NB4 (cell line): ENCODE data around the gene IL22RA2.
A peak's percentile ranks its signal among the peaks of the same experiment; 100 is the strongest.

Source experiments
- DNase-seq: peaks from one replicate; pipeline ENCODE4 v3.0.0; 2010; ENCODE audit warnings: low read depth
- H3K4me3 ChIP-seq: one replicate; pipeline ENCODE4 v1.5.1; 2011; ENCODE audit warnings: mild to moderate bottlenecking, low read depth, low read length, moderate library complexity
- MYC ChIP-seq: IDR thresholded peaks from 2 replicates; pipeline ENCODE4 v1.6.1; 2011; ENCODE audit warnings: low read depth, low read length
- POLR2A ChIP-seq: IDR thresholded peaks from 2 replicates; pipeline ENCODE4 v1.6.1; 2011; ENCODE audit warnings: mild to moderate bottlenecking; ENCODE audit not compliant: insufficient read length; ENCODE audit errors: extremely low read depth
- TF ChIP-seq, protein P1 (sequence below): IDR thresholded peaks from 2 replicates; pipeline ENCODE4 v1.6.1; 2011; ENCODE audit warnings: low read depth, low read length
- TF ChIP-seq, protein P2 (sequence below): IDR thresholded peaks from one replicate; pipeline ENCODE4 v1.5.1; 2012; ENCODE audit warnings: low read depth, low read length

IL22RA2 gene

DNA sequence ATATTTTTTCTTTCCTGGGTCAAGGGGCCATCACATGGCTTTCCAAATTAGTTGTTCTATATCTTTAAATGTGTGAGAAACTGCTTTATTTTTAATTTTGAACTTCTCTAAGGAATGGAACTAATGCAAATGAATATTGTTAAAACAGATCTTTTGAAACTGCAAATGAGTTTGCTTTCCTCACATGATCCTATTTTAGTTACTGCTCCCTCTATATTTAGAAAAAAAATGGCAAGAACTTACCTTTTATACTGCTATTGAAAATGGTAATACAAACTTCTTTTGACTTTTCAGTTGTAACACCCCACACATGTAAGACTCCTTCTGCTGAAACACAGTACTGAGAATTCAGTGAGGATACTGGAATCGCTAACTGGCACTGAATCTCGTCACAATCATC, 29.8 kb upstream of the IL22RA2 start:
- TF ChIP-seq, protein P1, sequence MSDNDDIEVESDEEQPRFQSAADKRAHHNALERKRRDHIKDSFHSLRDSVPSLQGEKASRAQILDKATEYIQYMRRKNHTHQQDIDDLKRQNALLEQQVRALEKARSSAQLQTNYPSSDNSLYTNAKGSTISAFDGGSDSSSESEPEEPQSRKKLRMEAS, result no peak
- TF ChIP-seq POLR2A (no peak), MYC (no peak)
- TF ChIP-seq, protein P2, sequence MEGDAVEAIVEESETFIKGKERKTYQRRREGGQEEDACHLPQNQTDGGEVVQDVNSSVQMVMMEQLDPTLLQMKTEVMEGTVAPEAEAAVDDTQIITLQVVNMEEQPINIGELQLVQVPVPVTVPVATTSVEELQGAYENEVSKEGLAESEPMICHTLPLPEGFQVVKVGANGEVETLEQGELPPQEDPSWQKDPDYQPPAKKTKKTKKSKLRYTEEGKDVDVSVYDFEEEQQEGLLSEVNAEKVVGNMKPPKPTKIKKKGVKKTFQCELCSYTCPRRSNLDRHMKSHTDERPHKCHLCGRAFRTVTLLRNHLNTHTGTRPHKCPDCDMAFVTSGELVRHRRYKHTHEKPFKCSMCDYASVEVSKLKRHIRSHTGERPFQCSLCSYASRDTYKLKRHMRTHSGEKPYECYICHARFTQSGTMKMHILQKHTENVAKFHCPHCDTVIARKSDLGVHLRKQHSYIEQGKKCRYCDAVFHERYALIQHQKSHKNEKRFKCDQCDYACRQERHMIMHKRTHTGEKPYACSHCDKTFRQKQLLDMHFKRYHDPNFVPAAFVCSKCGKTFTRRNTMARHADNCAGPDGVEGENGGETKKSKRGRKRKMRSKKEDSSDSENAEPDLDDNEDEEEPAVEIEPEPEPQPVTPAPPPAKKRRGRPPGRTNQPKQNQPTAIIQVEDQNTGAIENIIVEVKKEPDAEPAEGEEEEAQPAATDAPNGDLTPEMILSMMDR, result no peak
- DNase-seq, result no peak
- H3K4me3 ChIP-seq, result no peak overlapping the region

DNA sequence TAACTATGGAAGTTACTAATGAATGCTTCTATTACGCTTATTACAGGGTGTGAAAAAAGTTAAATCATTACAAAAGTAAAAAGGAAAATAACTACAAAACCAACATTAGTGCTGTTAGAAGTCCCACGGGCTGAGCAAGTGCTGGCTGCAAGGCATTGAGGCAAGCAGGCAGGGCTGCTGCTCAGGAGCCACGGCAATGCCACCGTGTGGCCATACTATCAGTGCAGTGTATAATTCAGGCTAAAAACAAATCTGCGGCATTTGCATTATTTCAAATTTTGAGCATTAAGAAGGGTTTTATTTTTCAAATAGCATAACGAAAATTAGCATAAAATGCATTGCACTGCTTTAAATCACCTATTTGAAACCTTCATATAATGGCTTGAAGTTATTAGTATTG, 28.6 kb upstream of the IL22RA2 start:
- TF ChIP-seq POLR2A (no peak), MYC (no peak)
- TF ChIP-seq, protein P2, result peak; percentile 6
- TF ChIP-seq, protein P1, result no peak
- no peak for DNase-seq
- H3K4me3 ChIP-seq, result no peak overlapping the region

DNA sequence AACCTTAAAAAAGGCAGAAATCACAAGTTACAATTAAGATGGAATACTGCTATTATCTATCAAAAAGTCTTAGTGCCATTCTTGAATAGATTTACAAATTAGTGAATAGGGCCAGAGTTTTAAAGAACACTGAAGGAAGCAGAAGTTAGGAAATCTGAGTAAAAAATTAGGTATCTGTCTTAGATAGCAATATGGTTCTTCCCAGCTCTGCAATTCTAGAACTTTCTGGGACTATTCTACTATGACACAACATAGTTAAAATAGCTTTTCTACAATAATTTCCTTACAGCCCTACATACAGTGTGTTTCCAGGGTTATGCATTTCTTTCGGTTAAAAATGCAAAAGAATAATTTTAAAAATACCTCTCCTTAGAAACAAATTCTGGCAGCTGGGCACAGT, 27.6 kb upstream of the IL22RA2 start:
- DNase-seq, result no peak
- no peak overlapping the region for H3K4me3 ChIP-seq
- TF ChIP-seq, protein P2, result no peak
- TF ChIP-seq, protein P1, result no peak
- TF ChIP-seq POLR2A, result no peak
- TF ChIP-seq MYC, result no peak

- H3K4me3 ChIP-seq, result no peak overlapping the region
- no peak for DNase-seq
- TF ChIP-seq MYC, result no peak
- TF ChIP-seq, protein P2, result no peak
- no peak for TF ChIP-seq POLR2A
- TF ChIP-seq, protein P1, result no peak
These were observed 26.8 kb upstream of the IL22RA2 start for GRCh38 chr6:137200288-137200687.

GRCh38 chr6:137197684-137198645, 24.5 kb upstream of the IL22RA2 start:
- H3K4me3 ChIP-seq, result no peak overlapping the region
- no peak for TF ChIP-seq POLR2A
- TF ChIP-seq, protein P2, result no peak
- no peak for TF ChIP-seq MYC
- TF ChIP-seq, protein P1, result no peak
- no peak for DNase-seq
